Neural progenitor cell (in vitro differentiated cells): Measurements from ENCODE around the gene FAM78A. TPM values are rescaled to one million over a fixed set of nuclear protein-coding genes. Genes with fewer than 3 reads are reported as not detected.

ENCODE experiments used
- DNase-seq: peaks from one replicate; pipeline ENCODE4 v3.0.0-alpha.2; 2016; ENCODE audit warnings: low spot score
- H2AFZ ChIP-seq: fragments of 200-600 bp; sonication (generic); replicated peaks from 2 replicates; pipeline ENCODE4 v1.6.1; 2016; ENCODE audit warnings: antibody characterized with exemption
- H3F3A ChIP-seq: fragments of 200-600 bp; sonication (generic); 2 replicates; pipeline ENCODE4 v1.6.1; 2016; ENCODE audit warnings: antibody characterized with exemption, low read depth
- H3K27ac ChIP-seq: fragments of 200-600 bp; sonication (generic); 2 replicates; pipeline ENCODE4 v1.5.1; 2016; ENCODE audit warnings: mild to moderate bottlenecking
- H3K27me3 ChIP-seq: fragments of 200-600 bp; sonication (generic); 2 replicates; pipeline ENCODE4 v1.6.1; 2016; ENCODE audit warnings: mild to moderate bottlenecking, moderate library complexity
- H3K36me3 ChIP-seq: fragments of 200-600 bp; sonication (generic); 2 replicates; pipeline ENCODE4 v1.5.1; 2016
- H3K4me1 ChIP-seq: fragments of 200-600 bp; sonication (generic); 2 replicates; pipeline ENCODE4 v1.6.1; 2016; ENCODE audit warnings: mixed run types
- H3K4me2 ChIP-seq: fragments of 200-600 bp; sonication (generic); 2 replicates; pipeline ENCODE4 v1.6.1; 2016
- H3K4me3 ChIP-seq: fragments of 200-600 bp; sonication (generic); 2 replicates; pipeline ENCODE4 v1.5.1; 2016
- H3K79me2 ChIP-seq: fragments of 200-600 bp; sonication (generic); 2 replicates; pipeline ENCODE4 v1.6.1; 2016; ENCODE audit warnings: low read depth
- H3K9ac ChIP-seq: fragments of 200-600 bp; sonication (generic); 2 replicates; pipeline ENCODE4 v1.6.1; 2016
- H3K9me3 ChIP-seq: fragments of 200-600 bp; sonication (generic); 2 replicates; pipeline ENCODE4 v1.5.1; 2016; ENCODE audit warnings: low read depth
- H4K20me1 ChIP-seq: fragments of 200-600 bp; sonication (generic); 2 replicates; pipeline ENCODE4 v1.6.1; 2016; ENCODE audit warnings: low read depth
- H3K27ac Mint-ChIP-seq: 3 replicates; pipeline ENCODE4 v1.8.0; 2021; ENCODE audit warnings: mixed read lengths
- H3K27me3 Mint-ChIP-seq: 2 replicates; pipeline ENCODE4 v1.8.0; 2022; ENCODE audit warnings: low read depth, mild to moderate bottlenecking, inconsistent platforms, moderate library complexity, mixed read lengths; ENCODE audit not compliant: insufficient read depth
- H3K36me3 Mint-ChIP-seq: 3 replicates; pipeline ENCODE4 v1.8.0; 2021; ENCODE audit warnings: mixed read lengths
- H3K4me1 Mint-ChIP-seq: 3 replicates; pipeline ENCODE4 v1.8.0; 2021; ENCODE audit warnings: mixed read lengths
- H3K4me3 Mint-ChIP-seq: 3 replicates; pipeline ENCODE4 v1.8.0; 2021; ENCODE audit warnings: mild to moderate bottlenecking, moderate library complexity, mixed read lengths
- H3K9me3 Mint-ChIP-seq: 3 replicates; pipeline ENCODE4 v1.8.0; 2020; ENCODE audit warnings: mixed read lengths
- EZH2 ChIP-seq: fragments of 200-600 bp; sonication (generic); IDR thresholded peaks from 2 replicates; pipeline ENCODE4 v1.6.1; 2017; ENCODE audit warnings: antibody characterized with exemption, mild to moderate bottlenecking, moderate library complexity
- EZH2phosphoT487 ChIP-seq: fragments of 200-600 bp; sonication (generic); IDR thresholded peaks from 2 replicates; pipeline ENCODE4 v1.6.1; 2017; ENCODE audit warnings: antibody characterized with exemption
- total RNA-seq: library from RNA; depleted of rRNA; stranded (reverse); fragments of >200 nt; gene quantifications from 2 replicates; pipeline ENCODE4 v1.2.3, GENCODE V29; 2015; ENCODE audit warnings: low replicate concordance
- TF ChIP-seq, protein P1 (sequence below): fragments of 200-600 bp; sonication (generic); IDR thresholded peaks from 2 replicates; pipeline ENCODE4 v1.5.1; 2017; ENCODE audit warnings: antibody characterized with exemption, mild to moderate bottlenecking

The FAM78A gene
- total RNA-seq, 1 donor from 2014 or later = 0.32 TPM

DNA sequence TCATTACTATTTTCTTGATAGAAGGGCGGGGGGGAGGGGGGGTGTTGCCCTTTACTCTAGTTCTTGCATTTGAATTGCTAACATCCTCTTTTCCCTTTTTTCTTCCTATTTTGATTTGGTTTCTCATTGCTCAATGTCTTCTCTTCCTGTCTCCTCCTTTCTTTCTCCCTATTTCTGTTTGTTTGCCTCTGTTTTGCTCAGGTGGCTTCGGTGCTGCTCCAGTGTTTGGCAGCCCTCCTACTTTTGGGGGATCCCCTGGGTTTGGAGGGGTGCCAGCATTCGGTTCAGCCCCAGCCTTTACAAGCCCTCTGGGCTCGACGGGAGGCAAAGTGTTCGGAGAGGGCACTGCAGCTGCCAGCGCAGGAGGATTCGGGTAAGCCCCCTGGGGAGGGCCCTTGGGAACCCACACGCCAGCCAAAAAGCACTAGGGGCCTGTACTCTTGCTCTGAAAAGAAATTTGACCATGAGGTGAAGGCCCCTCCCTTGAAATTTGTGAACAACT lies 48.3 kb downstream of the FAM78A start:
- H3K4me2 ChIP-seq = peak overlapping the region; percentile 11
- H3F3A ChIP-seq = peaks cover 3% of the 10 kb centered on the region
- no peaks in the 10 kb centered on the region for H3K36me3 ChIP-seq
- no peak overlapping the region for H3K4me3 Mint-ChIP-seq
- TF ChIP-seq EZH2 (no peak), EZH2phosphoT487 (no peak)
- TF ChIP-seq, protein P1, sequence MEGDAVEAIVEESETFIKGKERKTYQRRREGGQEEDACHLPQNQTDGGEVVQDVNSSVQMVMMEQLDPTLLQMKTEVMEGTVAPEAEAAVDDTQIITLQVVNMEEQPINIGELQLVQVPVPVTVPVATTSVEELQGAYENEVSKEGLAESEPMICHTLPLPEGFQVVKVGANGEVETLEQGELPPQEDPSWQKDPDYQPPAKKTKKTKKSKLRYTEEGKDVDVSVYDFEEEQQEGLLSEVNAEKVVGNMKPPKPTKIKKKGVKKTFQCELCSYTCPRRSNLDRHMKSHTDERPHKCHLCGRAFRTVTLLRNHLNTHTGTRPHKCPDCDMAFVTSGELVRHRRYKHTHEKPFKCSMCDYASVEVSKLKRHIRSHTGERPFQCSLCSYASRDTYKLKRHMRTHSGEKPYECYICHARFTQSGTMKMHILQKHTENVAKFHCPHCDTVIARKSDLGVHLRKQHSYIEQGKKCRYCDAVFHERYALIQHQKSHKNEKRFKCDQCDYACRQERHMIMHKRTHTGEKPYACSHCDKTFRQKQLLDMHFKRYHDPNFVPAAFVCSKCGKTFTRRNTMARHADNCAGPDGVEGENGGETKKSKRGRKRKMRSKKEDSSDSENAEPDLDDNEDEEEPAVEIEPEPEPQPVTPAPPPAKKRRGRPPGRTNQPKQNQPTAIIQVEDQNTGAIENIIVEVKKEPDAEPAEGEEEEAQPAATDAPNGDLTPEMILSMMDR = no peak
- no peaks in the 10 kb centered on the region for H3K79me2 ChIP-seq
- H2AFZ ChIP-seq = no peak overlapping the region
- H3K27ac ChIP-seq = no peak overlapping the region
- H3K4me1 Mint-ChIP-seq = no peaks in the 10 kb centered on the region
- H4K20me1 ChIP-seq = no peaks in the 10 kb centered on the region
- no peak overlapping the region for H3K4me3 ChIP-seq
- no peaks in the 10 kb centered on the region for H3K27me3 Mint-ChIP-seq
- H3K9me3 ChIP-seq = no peaks in the 10 kb centered on the region
- H3K27me3 ChIP-seq = no peaks in the 10 kb centered on the region
- H3K4me1 ChIP-seq = peaks cover 10% of the 10 kb centered on the region
- no peak for DNase-seq
- H3K27ac Mint-ChIP-seq = no peak overlapping the region
- no peaks in the 10 kb centered on the region for H3K9me3 Mint-ChIP-seq
- peaks cover 12% of the 10 kb centered on the region for H3K36me3 Mint-ChIP-seq
- no peak overlapping the region for H3K9ac ChIP-seq

- Histone ChIP-seq H3F3A (peaks cover 3% of the 10 kb centered on the region), H3K9ac (no peak overlapping the region), H2AFZ (no peak overlapping the region), H3K4me3 (no peak overlapping the region), H3K4me2 (no peak overlapping the region), H3K4me1 (peaks cover 10% of the 10 kb centered on the region), H3K27me3 (no peaks in the 10 kb centered on the region), H3K9me3 (no peaks in the 10 kb centered on the region), H4K20me1 (no peaks in the 10 kb centered on the region), H3K79me2 (no peaks in the 10 kb centered on the region), H3K36me3 (no peaks in the 10 kb centered on the region), H3K27ac (no peak overlapping the region)
- DNase-seq = no peak
- H3K9me3 Mint-ChIP-seq = no peaks in the 10 kb centered on the region
- no peaks in the 10 kb centered on the region for H3K27me3 Mint-ChIP-seq
- no peaks in the 10 kb centered on the region for H3K4me1 Mint-ChIP-seq
- H3K27ac Mint-ChIP-seq = peak overlapping the region; percentile 74
- no peak overlapping the region for H3K4me3 Mint-ChIP-seq
- TF ChIP-seq EZH2phosphoT487 = no peak
- TF ChIP-seq, protein P1 = no peak
- no peak for TF ChIP-seq EZH2
- H3K36me3 Mint-ChIP-seq = peaks cover 16% of the 10 kb centered on the region
These were observed 49.0 kb downstream of the FAM78A start for GRCh38 chr9:131227112-131227958.

DNA sequence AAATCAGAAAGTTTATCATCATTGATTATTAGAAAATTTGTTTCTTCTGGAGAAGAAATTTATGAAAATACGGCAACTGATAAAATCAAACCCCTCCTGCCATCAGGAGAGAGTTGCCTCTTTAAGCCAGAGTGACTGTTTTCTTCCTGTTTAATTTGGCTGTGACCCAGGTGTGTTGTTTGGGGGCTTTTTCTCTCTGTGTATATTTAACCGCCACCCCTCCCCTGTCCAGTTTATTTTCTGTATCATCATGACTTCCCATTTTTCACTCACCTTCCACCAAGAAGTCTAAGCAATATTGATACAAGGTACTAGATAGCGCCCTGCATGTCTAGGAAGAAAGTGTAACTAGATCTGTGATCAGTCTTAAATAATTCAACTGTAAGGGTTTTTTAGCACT lies 50.1 kb downstream of the FAM78A start:
- Mint-ChIP-seq H3K9me3 (no peaks in the 10 kb centered on the region), H3K27ac (no peak overlapping the region), H3K4me1 (no peaks in the 10 kb centered on the region), H3K4me3 (no peak overlapping the region), H3K36me3 (peaks cover 10% of the 10 kb centered on the region), H3K27me3 (no peaks in the 10 kb centered on the region)
- Histone ChIP-seq H3K79me2 (no peaks in the 10 kb centered on the region), H3K4me3 (no peak overlapping the region), H4K20me1 (no peaks in the 10 kb centered on the region), H3K27me3 (no peaks in the 10 kb centered on the region), H3K27ac (no peak overlapping the region), H3K9me3 (no peaks in the 10 kb centered on the region), H2AFZ (no peak overlapping the region), H3K9ac (no peak overlapping the region), H3K4me1 (peaks cover 10% of the 10 kb centered on the region), H3K36me3 (no peaks in the 10 kb centered on the region), H3F3A (peaks cover 3% of the 10 kb centered on the region), H3K4me2 (no peak overlapping the region)
- no peak for DNase-seq
- no peak for TF ChIP-seq EZH2
- TF ChIP-seq, protein P1 = no peak
- TF ChIP-seq EZH2phosphoT487 = no peak
